GM19025 (cell line): ENCODE data around the gene C3.
A peak's percentile ranks its signal among the peaks of the same experiment; 100 is the strongest.
"Not testable (repeated sequence)": the region's sequence is repeated elsewhere in the genome, so short reads cannot be mapped to it uniquely, and the experiment has no call there.

Source experiments
- ATAC-seq: cut with Tn5 transposase; IDR thresholded peaks from one replicate; pipeline ENCODE4 v1.9.1; 2021; ENCODE audit warnings: mild to moderate bottlenecking, low read depth, moderate library complexity; ENCODE audit not compliant: unreplicated experiment

Gene C3

DNA sequence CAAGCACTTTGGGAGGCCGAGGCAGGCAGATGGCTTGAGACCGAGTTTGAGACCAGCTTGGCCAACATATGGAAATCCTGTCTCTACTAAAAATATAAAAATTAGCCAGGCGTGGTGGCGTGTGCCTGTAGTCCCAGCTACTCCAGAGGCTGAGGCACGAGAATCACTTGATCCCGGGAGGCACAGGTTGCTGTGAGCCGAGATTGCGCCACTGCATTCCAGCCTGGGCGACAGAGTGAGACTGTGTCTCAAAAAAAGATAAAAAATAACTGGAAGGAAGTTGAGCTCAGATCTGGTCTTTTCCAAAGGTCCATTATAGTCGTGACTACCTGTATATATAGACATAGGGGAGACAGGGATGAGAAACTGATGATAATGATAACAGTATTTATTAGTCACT, 28.1 kb upstream of the C3 start:
- ATAC-seq = not testable (repeated sequence)

- no peak for ATAC-seq
Measured at GRCh38 chr19:6745965-6746364, 25.5 kb upstream of the C3 start.

DNA sequence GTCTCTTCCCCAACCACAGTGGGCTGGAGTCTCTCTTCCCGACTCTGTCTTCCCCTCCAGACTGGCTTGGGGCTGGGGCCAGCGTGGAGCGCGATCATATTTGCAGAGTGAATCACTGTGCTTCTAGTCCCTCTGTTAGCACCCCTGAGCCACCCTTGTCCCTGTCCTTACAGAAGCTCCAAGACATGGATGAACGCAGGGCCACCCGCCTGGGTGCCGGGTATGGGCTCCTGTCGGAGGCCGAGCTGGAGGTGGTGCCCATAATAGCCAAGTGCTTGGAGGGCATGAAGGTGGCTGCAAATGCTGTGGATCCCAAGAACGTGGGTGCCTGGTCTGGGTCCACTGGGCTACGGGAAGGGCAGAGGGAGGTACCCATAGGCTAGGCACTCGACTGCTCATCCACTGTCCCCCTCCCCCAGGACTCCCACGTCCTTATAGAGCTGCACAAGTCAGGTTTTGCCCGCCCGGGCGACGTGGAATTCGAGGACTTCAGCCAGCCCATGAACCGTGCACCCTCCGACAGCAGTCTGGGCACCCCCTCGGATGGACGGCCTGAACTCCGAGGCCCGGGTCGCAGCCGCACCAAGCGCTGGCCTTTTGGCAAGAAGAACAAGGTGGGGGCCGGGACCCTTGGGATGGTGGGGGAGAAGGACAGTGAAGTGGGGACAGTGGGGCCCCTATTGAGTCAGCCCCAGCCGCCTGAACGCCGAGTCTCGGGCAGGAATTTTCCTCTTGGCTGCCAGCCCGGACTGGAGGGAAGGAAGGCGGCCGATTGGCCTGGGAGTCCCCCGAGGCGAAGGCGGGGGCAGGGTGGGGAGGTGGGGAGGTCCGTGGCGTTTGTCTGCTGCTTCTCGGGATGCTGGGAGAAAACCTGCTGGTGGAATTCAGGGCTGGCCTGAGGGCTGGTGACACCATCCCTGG, 24.2 kb upstream of the C3 start:
- no peak for ATAC-seq

GRCh38 chr19:6743714-6744380, 23.4 kb upstream of the C3 start:
- ATAC-seq = no peak

DNA sequence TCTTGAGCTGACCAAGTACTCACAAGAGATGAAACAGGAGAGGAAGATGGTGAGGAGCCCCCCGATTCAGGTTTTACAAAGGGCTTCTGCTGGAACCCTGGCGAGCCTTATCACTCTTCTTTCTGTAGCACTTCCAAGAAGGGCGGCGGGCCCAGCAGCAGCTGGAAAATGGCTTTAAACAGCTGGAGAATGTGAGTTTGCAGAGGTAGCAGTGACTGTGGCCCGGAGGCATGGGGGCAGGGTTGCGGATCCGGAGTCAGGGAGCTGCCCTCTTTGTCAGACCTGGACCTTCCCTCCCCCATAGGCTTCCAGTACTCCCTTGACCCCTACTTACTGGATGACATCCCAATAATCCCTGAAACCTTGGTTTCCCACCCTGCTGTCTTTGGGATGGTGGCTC, 22.6 kb upstream of the C3 start:
- ATAC-seq = no peak

DNA sequence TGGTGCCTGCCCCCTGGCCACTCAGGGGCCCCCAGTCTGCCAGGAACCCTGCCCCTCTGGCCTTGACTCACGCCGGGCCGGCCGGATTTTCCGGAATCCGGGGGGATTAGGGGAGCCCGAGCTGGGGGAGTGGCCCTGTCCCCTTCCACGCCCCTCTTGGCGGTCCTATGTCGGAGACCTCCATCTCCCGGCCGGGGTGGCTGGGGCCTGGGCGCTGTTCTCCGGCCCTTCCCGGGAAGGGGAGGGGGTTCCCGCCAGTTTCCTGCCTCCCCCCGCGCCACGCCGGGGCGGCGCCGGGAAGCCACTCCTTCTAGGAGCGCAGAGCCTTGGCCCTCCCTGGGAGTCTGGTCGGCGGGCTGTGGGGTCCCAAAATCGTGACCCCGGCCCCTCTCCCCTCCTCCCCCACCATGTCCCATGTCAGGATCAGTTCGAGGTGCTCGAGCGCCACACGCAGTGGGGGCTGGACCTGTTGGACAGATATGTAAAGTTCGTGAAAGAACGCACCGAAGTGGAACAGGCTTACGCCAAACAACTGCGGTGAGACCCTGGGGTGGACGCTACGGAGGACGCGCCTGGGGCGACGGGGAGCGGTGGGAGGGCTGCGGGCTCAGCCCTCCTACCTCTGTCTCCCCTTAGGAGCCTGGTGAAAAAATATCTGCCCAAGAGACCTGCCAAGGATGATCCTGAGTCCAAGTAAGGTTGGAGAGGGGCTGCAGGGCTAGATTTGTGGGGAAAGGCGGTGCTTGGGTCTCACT, 20.3 kb upstream of the C3 start:
- ATAC-seq = no peak

GRCh38 chr19:6739883-6740588, 19.6 kb upstream of the C3 start:
- ATAC-seq = no peak

GRCh38 chr19:6739390-6739882, 19.0 kb upstream of the C3 start, which contains the start of gene TRIP10:
TRIP10 (plus strand) TSS chr19:6739680; CDS start chr19:6739762, 82 bp downstream.
- no peak for ATAC-seq

GRCh38 chr19:6738787-6739389, 18.4 kb upstream of the C3 start:
- ATAC-seq = no peak

DNA sequence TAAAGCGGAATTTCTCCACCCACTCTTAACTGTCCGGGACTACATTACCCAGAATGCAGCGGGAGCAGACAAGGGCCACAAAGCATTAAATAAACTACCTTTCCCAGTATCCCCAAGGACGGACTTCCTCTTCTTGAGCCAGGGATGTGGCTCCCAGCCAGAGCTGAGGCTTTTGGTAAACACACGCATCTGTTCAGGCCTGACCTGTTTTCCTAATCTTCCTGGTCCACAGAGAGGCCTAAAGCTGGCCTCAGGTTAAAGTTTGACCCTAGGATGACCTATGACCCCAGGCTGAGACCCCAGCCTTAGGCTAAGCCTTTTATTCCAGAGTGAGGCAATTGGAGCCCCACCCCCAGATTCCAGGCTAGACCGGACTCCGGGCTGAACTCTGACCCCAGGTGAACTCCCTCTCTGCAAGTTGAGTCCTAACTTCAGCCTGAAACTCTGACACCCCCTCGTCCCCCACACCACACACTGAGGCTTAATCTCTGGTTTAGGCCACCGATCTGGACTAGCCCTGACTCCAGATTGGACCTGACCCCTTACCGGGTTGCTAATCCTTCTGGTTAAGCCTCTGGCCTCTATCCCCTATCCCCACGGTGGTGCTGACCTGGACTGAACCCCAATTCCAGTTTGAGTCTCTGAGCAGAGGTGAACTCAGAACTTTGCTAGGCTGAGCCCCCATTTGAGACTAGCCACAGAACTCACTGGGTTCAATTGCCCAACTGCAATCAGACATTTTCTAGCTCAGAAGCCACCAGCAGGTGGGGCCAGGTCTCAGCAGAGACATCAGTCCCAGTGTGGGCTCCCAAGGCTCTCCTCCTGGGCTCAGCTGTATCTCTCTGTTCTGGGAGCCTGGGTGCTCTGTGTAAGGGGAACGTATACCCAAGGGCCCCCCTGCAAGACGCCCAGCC, 17.7 kb upstream of the C3 start:
- ATAC-seq = no peak

- ATAC-seq = peak; percentile 70
Measured at GRCh38 chr19:6737284-6737872, 16.9 kb upstream of the C3 start, which contains the start of gene GPR108. GPR108 (minus strand) TSS chr19:6737580; CDS start chr19:6737576, 4 bp downstream.

GRCh38 chr19:6736917-6737283, 16.4 kb upstream of the C3 start:
- ATAC-seq = no peak

DNA sequence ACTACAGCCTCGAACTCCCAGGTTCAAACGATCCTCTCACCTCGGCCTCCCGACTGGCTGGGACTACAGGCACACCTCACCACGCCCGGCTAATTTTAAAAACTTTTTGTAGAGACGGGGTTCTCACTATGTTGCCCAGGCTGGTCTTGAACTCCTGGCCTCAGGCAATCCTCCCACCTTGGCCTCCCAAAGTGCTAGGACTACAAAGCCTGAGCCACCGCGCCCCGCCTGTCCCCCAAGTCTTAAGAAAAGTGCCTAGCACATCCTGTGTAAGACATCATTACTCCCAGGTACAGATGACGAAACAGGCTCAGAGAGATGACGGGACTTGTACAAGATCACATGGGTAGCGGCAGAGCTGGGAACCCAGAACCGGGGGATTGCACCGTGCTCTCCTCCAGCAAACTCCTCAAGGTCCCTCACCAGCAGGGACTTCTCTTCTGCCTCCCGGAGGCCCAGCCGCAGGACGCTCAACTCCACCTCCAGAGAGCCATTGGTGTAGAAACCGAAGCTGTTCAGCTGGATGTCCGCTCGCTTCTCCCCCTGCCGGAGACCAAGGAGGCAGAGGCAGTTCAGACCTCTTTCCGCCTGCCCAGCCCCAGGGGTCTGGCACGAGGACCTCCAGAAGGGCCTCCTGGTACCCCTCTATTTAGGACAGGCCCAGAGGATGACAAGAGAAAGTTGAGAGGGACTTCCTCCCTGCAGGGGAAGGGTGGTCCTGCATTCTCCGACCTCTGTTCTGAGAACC, 15.9 kb upstream of the C3 start:
- ATAC-seq = no peak

DNA sequence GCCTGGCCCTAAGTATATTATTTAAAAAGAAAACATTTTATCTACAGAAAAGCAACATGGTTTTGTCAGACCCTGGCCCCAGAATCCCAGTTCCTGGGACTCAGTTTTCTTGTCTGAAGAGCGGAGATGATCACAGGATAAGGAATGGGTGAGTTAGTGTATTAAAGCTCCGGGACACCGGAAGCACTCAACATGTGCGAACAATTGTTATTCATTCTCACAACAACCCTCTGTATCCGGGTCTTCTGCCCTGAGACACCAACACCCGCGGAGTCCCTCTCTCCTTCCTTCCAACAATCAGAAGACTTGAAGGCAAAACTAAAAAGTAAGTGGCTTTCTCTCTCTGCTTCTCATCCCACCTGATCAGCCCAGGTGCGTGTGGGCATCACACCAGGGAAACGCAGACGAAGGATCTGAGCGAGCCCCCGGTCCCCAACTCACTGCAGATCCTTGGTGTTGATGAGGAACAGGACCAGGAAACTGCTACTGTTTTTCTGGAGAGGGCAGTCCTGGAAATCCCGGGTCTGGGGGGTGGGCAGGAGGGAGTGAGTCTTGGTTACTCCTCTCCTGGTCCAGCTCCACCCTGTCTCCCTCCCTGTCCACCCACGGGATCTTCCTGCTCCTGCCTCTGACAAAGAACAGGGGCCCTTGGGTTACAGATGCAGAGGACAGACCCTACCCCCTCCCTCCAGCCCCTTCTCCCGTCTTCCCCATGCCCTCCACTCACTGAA, 14.9 kb upstream of the C3 start:
- ATAC-seq = no peak

DNA sequence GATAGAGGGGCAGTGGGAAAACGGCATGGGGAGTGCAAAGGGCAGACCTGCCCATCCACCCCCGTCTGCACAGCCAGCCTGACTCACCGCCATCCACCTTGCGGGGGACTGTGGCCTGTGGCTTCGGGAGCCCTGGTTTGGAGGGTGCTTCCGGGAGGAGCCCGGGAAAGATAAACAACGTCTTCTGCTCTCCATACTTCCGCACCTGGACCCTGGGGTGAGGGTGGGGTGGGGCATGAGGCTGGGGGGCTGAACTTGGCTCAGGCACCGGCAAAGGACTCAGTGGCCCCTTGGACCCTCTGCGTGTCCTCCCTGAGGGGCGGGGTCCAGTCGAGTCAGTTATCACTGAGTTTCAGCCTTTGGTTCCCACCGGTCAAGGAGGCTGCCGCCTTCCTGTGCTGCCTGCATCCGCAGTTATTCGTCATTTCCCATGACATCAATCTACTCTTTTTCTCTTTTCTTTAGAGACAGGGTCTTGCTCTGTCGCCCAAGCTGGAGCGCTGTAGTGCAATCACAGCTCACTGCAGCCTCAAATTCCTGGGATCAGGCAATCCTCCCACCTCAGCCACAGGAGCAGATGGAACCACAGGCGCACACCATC, 13.7 kb upstream of the C3 start:
- no peak for ATAC-seq

DNA sequence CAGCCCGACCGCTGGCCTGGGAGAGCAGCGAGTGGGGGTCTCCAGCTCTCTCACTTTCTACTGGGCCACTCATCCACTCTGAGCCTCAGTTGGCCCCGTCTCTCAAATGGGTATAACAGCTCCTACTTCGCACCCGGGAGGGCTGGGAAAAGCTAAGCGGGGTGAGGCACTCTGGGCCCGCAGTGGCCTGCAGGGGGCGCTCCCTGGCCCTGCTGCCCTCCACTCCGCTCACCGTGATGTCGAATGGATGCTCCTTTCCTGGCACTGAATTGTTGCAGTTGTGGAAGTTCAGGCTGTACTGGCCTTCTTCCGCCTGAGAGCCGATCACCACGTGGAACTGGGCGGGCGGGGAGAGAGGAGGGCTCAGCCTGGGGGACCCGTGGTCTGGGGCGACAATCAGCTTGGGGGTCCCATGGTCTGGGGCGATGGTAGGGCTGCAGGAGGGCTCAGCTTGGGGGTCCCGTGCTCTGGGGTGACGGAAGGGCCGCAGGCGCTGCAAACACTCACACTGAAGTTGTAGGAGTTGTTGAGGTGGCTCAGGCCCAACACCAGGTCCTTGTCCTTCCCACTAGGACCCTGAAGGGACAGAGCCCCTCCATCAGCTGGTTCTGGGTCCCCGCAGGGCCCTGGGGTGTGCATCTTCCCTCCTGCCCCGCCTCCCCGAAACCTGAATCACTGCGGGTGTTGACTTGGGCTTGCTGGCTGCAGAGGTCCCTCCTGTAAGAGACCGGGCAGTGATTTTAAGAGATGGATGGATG, 13.1 kb upstream of the C3 start:
- ATAC-seq = no peak
